Measurements from ENCODE around the gene PSME3.

Gene PSME3

GRCh38 chr17:42830971-42831370 is 2.2 kb upstream of the PSME3 start (continued):
- TF ChIP-seq ZNF146 (tag by site-specific recombination; IDR thresholded peaks at IDR 0.05) (no peak), ZNF776 (tag by site-specific recombination; IDR thresholded peaks at IDR 0.05; ENCODE audit: borderline replicate concordance) (no peak)

- Histone ChIP-seq H3K36me3 (ENCODE audit: control insufficient read depth in 2 of 2, insufficient read depth in 1 of 2, low read length in 2 of 2) (peaks cover 28% of the 10 kb centered on the region in 2 experiments), H3K9me3 (ENCODE audit: control insufficient read depth, insufficient read depth, low read depth, low read length) (no peaks in the 10 kb centered on the region), H3K4me3 (ENCODE audit: low read depth, low read length) (peak overlapping the region; percentile 86), H3K4me1 (ENCODE audit: control insufficient read depth, insufficient read depth, low read length) (peaks cover 5% of the 10 kb centered on the region), H3K27ac (ENCODE audit: extremely low read depth, low read depth, low read length) (peak overlapping the region; percentile 83)
- ChIA-PET CTCF (interaction anchor here (0.7 to 6.4 kb wide), 9 partner anchors 10 to 648 kb away, joined by 3 to 52 read pairs (median 4); partner anchors contain the start of genes AOC2 and BECN1), POLR2A (interaction anchor here (0.6 to 3.3 kb wide), 10 partner anchors 8 to 265 kb away, joined by 3 to 35 read pairs (median 7); partner anchors contain the start of genes AOC2, BECN1 and RPL27)
- TF ChIP-seq ZBTB1 (tag by site-specific recombination; IDR thresholded peaks at IDR 0.05) (no peak), ZNF639 (tag by site-specific recombination; IDR thresholded peaks at IDR 0.05) (no peak), ZNF10 (tag by site-specific recombination; IDR thresholded peaks at IDR 0.05) (no peak), ZNF311 (tag by site-specific recombination; IDR thresholded peaks at IDR 0.05; ENCODE audit: borderline replicate concordance) (no peak), GLIS2 (tag by site-specific recombination; IDR thresholded peaks at IDR 0.05) (no peak), SCRT1 (tag by site-specific recombination; IDR thresholded peaks at IDR 0.05; ENCODE audit: borderline replicate concordance) (no peak), ZNF416 (tag by site-specific recombination; IDR thresholded peaks at IDR 0.05) (no peak), ZNF529 (tag by site-specific recombination; IDR thresholded peaks at IDR 0.05; ENCODE audit: insufficient replicate concordance) (no peak), ZNF248 (tag by site-specific recombination; IDR thresholded peaks at IDR 0.05) (no peak), SALL2 (tag by site-specific recombination; IDR thresholded peaks at IDR 0.05; ENCODE audit: borderline replicate concordance) (no peak)
Measured at GRCh38 chr17:42832213-42832933, 824 bp upstream of the PSME3 start.

- ChIA-PET POLR2A (interaction anchor here (0.6 to 3.3 kb wide), 16 partner anchors 9 to 603 kb away, joined by 3 to 35 read pairs (median 4); partner anchors contain the start of genes AOC2, BECN1, CCR10 and PSMC3IP), CTCF (interaction anchor here (0.5 to 6.4 kb wide), 10 partner anchors 9 to 504 kb away, joined by 3 to 52 read pairs (median 4); partner anchors contain the start of genes AOC2 and BECN1)
- TF ChIP-seq YY1 (tag by site-specific recombination; IDR thresholded peaks at IDR 0.05) (0 out of 2 replicates have a peak, but pooled peaks have one; percentile 9), SCRT2 (tag by site-specific recombination; IDR thresholded peaks at IDR 0.05) (peak; percentile 74), ZNF19 (tag by site-specific recombination; IDR thresholded peaks at IDR 0.05; ENCODE audit: low read depth) (no peak), ZFP37 (tag by site-specific recombination; IDR thresholded peaks at IDR 0.05) (no peak)
- H3K4me3 ChIP-seq (ENCODE audit: low read depth, low read length) = peak overlapping the region; percentile 86
- peaks cover 5% of the 10 kb centered on the region for H3K4me1 ChIP-seq (ENCODE audit: control insufficient read depth, insufficient read depth, low read length)
- peaks cover 43% of the 10 kb centered on the region in 2 experiments for H3K36me3 ChIP-seq (ENCODE audit: control insufficient read depth in 2 of 2, insufficient read depth in 1 of 2, low read length in 2 of 2)
- H3K27ac ChIP-seq (ENCODE audit: extremely low read depth, low read depth, low read length) = peak overlapping the region; percentile 83
- H3K9me3 ChIP-seq (ENCODE audit: control insufficient read depth, insufficient read depth, low read depth, low read length) = no peaks in the 10 kb centered on the region
Measured at GRCh38 chr17:42833767-42834422, 698 bp downstream of the PSME3 start.

- Histone ChIP-seq H3K4me3 (ENCODE audit: low read depth, low read length) (no peak overlapping the region), H3K4me1 (ENCODE audit: control insufficient read depth, insufficient read depth, low read length) (peaks cover 5% of the 10 kb centered on the region), H3K36me3 (ENCODE audit: control insufficient read depth in 2 of 2, insufficient read depth in 1 of 2, low read length in 2 of 2) (peaks cover 59 to 61% of the 10 kb centered on the region in 2 experiments), H3K9me3 (ENCODE audit: control insufficient read depth, insufficient read depth, low read depth, low read length) (no peaks in the 10 kb centered on the region), H3K27ac (ENCODE audit: extremely low read depth, low read depth, low read length) (no peak overlapping the region)
- ChIA-PET CTCF (interaction anchor here (0.6 to 6.4 kb wide), 6 partner anchors 7 to 257 kb away, joined by 3 to 52 read pairs (median 4); partner anchors contain the start of genes AOC2, BECN1, RETREG3 and TUBG1), POLR2A (interaction anchor here (0.9 to 3.3 kb wide), 4 partner anchors 11 to 163 kb away, joined by 3 to 16 read pairs (median 4); partner anchors contain the start of genes BECN1 and RPL27)
- TF ChIP-seq ZNF280D (tag by site-specific recombination; IDR thresholded peaks at IDR 0.05) (0 out of 2 replicates have a peak, but pooled peaks have one; percentile 15), ZNF704 (tag by site-specific recombination; IDR thresholded peaks at IDR 0.05) (no peak), ZNF10 (tag by site-specific recombination; IDR thresholded peaks at IDR 0.05) (0 out of 2 replicates have a peak, but pooled peaks have one; percentile 15)
Measured at GRCh38 chr17:42835732-42836131, 2.5 kb downstream of the PSME3 start.
